ENCODE measurements around the gene ROBO2. TPM values are rescaled to one million over a fixed set of nuclear protein-coding genes. Genes with fewer than 3 reads are reported as not detected.

ROBO2 gene
- total RNA-seq, 2 donors from 2014 or later: not detected

DNA sequence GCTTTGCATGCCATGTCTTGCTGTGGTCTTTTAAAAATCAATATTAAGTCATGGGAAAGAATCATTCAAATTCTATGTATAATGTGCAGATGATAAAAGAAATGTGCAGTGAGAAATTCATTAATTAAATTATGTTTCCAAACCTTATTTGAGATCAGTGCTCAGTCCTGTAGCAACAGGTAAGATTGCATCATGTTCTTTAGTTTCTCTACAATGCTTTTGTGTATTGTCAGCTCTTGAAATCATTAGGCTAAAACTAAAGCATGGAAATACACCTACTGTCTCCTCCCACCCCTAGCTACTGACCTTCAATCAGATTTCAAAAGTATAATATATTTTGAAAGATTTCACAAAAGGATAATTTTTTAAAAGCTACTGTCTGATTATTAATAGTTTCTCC, 612.7 kb downstream of the ROBO2 start:
- Mint-ChIP-seq H3K27ac (no peak overlapping the region), H3K36me3 (ENCODE audit: low read depth) (no peaks in the 10 kb centered on the region), H3K27me3 (no peaks in the 10 kb centered on the region), H3K4me3 (no peak overlapping the region), H3K4me1 (no peaks in the 10 kb centered on the region), H3K9me3 (peaks cover 12% of the 10 kb centered on the region)
- ATAC-seq (replicated peaks): no peak

DNA sequence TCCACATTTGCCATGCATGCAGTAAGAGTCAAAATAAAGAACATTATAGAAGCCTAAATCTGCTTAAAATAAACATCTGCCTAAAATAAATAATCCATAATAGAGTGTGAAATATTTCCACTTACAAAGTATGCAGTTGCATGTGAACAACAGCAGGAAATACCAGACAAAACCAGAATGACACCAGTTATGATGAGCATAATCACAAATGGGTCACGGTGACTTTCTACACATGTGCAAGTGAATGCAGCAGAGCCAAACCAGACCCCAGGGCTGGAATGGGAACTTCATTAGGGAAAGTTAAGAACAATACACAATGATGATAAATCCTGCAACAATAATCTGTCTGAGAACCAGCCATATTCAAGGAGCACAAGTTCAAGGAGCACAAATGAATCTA, 615.5 kb downstream of the ROBO2 start:
- Mint-ChIP-seq H3K4me3 (no peak overlapping the region), H3K27ac (no peak overlapping the region), H3K9me3 (peaks cover 21% of the 10 kb centered on the region), H3K36me3 (ENCODE audit: low read depth) (no peaks in the 10 kb centered on the region), H3K4me1 (no peaks in the 10 kb centered on the region), H3K27me3 (no peaks in the 10 kb centered on the region)
- ATAC-seq (replicated peaks): no peak

DNA sequence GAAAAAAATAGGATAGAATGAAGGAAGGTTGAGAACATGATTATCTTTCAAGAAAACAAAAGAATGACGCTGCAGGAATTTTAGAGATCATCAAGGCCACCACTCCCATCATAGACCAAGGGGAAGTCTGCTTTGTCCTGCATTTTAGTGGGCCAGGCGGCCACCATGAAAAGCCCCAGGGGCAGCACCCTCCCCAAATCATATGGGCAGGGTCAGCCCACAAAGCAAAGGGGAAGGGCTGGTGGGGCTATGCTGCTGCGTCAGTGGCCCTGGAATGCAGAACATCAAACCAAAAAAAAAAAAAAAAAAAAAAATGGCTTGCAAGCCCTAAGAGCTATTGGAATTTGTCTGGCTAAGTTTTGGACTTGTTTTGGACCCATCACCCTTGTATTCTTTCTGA, 620.8 kb downstream of the ROBO2 start:
- Mint-ChIP-seq H3K27ac (no peak overlapping the region), H3K9me3 (peaks cover 22% of the 10 kb centered on the region), H3K4me1 (no peaks in the 10 kb centered on the region), H3K36me3 (ENCODE audit: low read depth) (no peaks in the 10 kb centered on the region), H3K27me3 (no peaks in the 10 kb centered on the region), H3K4me3 (no peak overlapping the region)
- no peak for ATAC-seq (replicated peaks)

DNA sequence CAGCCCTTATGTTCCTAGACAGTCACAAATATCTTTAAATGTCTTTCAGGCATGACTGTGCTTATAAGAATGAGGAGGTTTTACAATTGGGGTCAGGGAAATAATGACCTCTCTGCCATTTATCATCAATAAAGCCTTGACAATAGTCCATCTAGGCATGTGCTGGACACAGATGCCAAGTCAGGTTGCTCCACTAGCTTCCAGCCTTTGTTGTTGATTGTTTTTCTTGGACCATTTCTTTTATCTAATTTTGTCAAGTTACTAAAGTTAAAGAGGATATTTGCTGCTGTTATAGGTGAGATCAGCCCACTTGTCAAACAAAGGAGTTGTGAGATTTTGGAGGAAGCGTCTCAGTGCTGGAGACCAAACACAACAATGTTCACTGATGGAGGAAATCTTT, 628.0 kb downstream of the ROBO2 start:
- peaks cover 16% of the 10 kb centered on the region for H3K9me3 Mint-ChIP-seq
- ATAC-seq (replicated peaks): no peak
- H3K4me1 Mint-ChIP-seq: no peaks in the 10 kb centered on the region
- H3K36me3 Mint-ChIP-seq (ENCODE audit: low read depth): no peaks in the 10 kb centered on the region
- no peak overlapping the region for H3K4me3 Mint-ChIP-seq
- no peaks in the 10 kb centered on the region for H3K27me3 Mint-ChIP-seq
- no peak overlapping the region for H3K27ac Mint-ChIP-seq

DNA sequence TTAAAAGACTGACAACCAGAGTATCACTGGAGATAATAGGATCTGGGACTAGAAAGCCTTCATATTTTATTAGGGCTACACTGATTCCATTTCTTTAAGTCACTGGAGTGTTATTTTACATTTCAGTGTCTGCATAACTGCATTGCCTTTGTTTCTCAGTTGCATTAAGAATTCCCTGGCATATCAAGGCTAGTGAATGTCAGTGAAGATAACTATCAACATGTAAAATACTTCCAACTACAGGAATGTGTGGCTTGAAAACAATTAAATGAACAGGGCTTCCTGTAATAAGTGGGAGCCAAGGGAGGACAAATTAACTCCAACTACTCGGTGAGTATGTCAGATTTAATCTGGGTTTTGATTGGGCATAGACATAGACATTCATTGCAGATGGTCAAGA, 628.5 kb downstream of the ROBO2 start:
- H3K27ac Mint-ChIP-seq: no peak overlapping the region
- H3K36me3 Mint-ChIP-seq (ENCODE audit: low read depth): no peaks in the 10 kb centered on the region
- H3K9me3 Mint-ChIP-seq: peaks cover 12% of the 10 kb centered on the region
- H3K4me1 Mint-ChIP-seq: no peaks in the 10 kb centered on the region
- H3K27me3 Mint-ChIP-seq: no peaks in the 10 kb centered on the region
- no peak overlapping the region for H3K4me3 Mint-ChIP-seq
- ATAC-seq (replicated peaks): no peak

DNA sequence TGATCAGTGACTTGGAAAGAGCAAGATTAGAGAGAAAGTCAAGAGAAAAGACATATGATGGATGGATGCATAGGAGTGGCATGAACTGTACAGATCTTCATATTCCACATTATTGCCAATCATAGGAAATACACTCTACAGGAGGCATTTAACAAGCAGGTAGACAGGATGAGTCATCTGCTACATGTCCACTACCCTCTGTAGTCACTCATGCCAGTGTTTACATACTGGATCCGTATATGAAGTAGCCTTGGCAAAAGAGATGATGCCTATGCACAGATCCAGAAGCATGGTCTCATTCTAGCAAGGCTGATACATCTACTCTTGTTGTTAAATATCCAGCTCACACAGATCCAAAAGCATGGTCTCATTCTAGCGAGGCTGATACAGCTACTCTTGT, 632.1 kb downstream of the ROBO2 start:
- no peak overlapping the region for H3K27ac Mint-ChIP-seq
- no peaks in the 10 kb centered on the region for H3K27me3 Mint-ChIP-seq
- H3K4me1 Mint-ChIP-seq: no peaks in the 10 kb centered on the region
- peaks cover 15% of the 10 kb centered on the region for H3K9me3 Mint-ChIP-seq
- no peaks in the 10 kb centered on the region for H3K36me3 Mint-ChIP-seq (ENCODE audit: low read depth)
- H3K4me3 Mint-ChIP-seq: no peak overlapping the region
- ATAC-seq (replicated peaks): no peak

DNA sequence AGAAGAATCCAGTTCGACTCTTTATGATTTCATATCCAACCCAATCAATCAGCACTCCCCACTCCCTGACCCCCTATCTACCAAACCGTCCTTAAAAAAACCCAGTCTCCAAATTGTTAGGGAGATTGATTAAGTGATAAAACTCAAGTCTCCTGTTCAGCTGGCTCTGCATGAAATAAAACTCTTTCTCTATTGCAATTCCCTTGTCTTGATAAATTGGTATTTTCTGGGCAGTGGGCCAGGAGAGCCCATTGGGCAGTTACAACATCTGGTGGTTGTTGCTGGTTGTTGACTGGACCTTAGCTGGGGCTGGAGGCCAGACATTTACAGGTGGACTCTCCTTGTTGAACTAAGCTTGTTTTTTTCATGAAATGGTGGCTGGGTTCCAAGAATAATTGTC, 642.3 kb downstream of the ROBO2 start:
- Mint-ChIP-seq H3K9me3 (peaks cover 4% of the 10 kb centered on the region), H3K36me3 (ENCODE audit: low read depth) (no peaks in the 10 kb centered on the region)

DNA sequence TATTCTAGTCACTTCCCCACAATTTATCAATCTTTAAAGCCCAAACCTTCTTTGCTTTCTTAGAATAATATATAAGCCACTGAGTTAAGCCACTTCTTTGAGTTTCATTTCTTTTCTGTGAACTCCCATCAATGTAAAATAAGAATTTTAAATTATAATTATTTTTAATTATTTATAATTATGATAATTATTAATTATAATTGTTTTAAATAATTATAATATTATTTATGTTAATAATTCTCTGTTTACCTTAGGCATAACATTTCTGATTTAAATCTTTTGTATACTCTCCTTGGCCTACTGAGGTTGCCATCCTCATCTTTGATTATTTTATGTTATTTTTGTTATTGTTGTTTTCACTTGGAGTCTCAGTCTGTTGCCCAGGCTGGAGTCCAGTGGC, 644.2 kb downstream of the ROBO2 start:
- Mint-ChIP-seq H3K4me1 (no peaks in the 10 kb centered on the region), H3K4me3 (no peak overlapping the region), H3K36me3 (ENCODE audit: low read depth) (no peaks in the 10 kb centered on the region), H3K9me3 (peaks cover 9% of the 10 kb centered on the region), H3K27me3 (no peaks in the 10 kb centered on the region), H3K27ac (no peak overlapping the region)
- no peak for ATAC-seq (replicated peaks)

More for the DNA sequence above, 642.3 kb downstream of the ROBO2 start:
- H3K27ac Mint-ChIP-seq: no peak overlapping the region
- H3K4me3 Mint-ChIP-seq: no peak overlapping the region
- no peaks in the 10 kb centered on the region for H3K27me3 Mint-ChIP-seq
- no peak for ATAC-seq (replicated peaks)
- H3K4me1 Mint-ChIP-seq: no peaks in the 10 kb centered on the region

DNA sequence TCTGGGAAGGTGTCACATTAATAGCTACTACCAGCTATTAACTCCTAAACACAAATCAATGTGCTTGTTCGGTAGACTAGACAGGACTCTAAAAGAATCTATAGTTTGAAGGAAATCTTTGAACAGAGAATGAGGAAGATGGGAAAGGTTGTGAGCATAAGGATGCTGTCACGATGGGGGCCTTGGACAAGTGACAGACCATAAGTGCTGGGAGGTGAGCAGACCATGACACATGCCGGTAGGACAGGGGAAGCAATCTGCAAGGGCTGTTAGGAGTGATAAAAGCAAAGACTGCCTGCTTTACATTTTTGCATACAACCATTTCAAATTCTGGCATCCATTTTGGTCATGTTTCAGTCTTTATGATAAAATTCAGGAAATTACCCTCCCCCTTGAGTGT, 645.8 kb downstream of the ROBO2 start:
- Mint-ChIP-seq H3K4me1 (no peaks in the 10 kb centered on the region), H3K27me3 (no peaks in the 10 kb centered on the region), H3K4me3 (no peak overlapping the region), H3K9me3 (peaks cover 18% of the 10 kb centered on the region), H3K27ac (no peak overlapping the region), H3K36me3 (ENCODE audit: low read depth) (no peaks in the 10 kb centered on the region)
- no peak for ATAC-seq (replicated peaks)

DNA sequence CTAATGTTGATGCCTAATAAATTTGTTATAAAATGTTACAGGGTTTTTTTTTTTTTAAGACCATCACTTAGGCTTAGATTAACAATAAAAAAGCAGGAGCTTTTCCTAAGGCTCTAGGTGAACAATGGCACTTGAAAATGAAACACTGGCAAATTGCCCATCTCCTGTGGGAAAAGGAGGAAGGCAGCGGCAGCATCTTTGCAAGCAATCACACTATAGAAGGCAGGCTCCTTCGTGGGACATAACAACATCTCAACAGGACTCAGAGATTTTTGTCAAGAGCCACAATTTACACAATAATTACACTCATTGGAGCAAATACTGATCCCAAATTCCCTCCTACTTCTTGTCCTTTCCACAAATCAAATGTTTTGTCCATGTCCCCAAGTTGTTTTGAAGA, 646.7 kb downstream of the ROBO2 start:
- Mint-ChIP-seq H3K4me3 (no peak overlapping the region), H3K9me3 (peaks cover 19% of the 10 kb centered on the region), H3K36me3 (ENCODE audit: low read depth) (no peaks in the 10 kb centered on the region), H3K27ac (no peak overlapping the region), H3K27me3 (no peaks in the 10 kb centered on the region), H3K4me1 (no peaks in the 10 kb centered on the region)
- ATAC-seq (replicated peaks): no peak

DNA sequence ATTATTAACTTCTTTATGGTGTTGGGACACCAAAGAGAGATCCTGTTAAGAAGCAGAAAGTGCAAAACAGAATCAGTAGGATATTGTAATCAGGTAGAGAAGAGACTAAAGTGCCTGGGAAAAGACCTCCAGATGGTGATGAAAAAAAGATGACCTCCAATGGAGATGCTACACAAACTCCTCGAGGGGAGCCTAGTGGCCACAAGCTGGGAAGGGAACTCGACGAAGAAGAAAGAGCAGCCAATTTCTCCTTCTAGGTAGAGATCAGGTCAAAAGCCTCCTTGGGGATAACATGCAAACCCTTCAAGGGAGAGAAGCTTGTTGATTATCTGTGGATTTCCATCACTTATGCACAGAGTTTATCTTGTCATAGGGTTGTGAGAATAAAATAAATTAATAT, 647.6 kb downstream of the ROBO2 start:
- no peaks in the 10 kb centered on the region for H3K27me3 Mint-ChIP-seq
- peaks cover 22% of the 10 kb centered on the region for H3K9me3 Mint-ChIP-seq
- H3K4me3 Mint-ChIP-seq: no peak overlapping the region
- H3K36me3 Mint-ChIP-seq (ENCODE audit: low read depth): no peaks in the 10 kb centered on the region
- no peak overlapping the region for H3K27ac Mint-ChIP-seq
- H3K4me1 Mint-ChIP-seq: no peaks in the 10 kb centered on the region
- ATAC-seq (replicated peaks): no peak

DNA sequence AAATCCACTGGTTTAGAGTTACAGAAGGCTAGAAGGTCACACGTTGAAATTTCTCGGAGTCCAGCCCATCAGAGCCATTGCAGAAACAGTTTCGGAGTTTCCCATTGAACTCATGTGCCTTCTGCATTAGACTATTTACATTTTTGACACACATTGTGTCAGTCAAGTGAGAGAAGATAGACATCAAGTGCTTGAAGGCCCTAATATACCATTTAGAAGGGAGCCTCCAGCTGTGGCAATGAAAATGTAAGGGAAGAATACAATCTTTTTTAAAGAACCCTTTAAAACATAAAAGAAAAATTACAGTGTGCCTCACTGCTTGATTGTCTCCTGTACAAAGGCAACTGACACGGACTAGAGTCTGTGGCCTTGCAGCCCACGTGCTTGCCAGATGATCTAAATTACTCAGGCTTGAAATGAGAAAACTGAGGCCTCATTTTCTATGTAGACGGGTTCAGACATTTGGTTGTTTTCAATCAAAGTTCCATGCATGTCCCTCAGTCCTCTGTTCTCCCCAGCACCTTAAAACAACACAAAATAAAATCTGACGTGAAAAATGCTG, 650.5 kb downstream of the ROBO2 start:
- Mint-ChIP-seq H3K27ac (no peak overlapping the region), H3K36me3 (ENCODE audit: low read depth) (no peaks in the 10 kb centered on the region), H3K4me1 (no peaks in the 10 kb centered on the region), H3K27me3 (no peaks in the 10 kb centered on the region), H3K4me3 (no peak overlapping the region), H3K9me3 (peaks cover 24% of the 10 kb centered on the region)
- no peak for ATAC-seq (replicated peaks)

DNA sequence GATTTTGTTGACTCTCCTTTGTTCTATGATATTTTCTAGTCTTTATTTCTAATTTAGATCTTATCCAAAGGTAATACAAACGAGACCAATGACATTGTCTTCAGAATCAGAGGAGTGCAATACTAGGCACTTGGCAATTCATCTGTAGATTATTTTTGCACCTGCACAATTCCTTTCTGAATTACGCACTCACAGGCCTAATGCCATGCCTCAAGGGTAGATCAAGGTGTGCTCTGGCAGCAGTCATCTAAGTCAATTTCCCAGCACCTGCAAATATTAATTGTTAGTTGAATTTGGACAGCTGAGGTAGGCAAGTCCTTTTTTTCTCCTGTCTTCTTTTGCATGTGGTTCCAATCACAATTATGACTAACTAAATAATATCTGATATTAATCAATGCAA, 653.2 kb downstream of the ROBO2 start:
- no peaks in the 10 kb centered on the region for H3K36me3 Mint-ChIP-seq (ENCODE audit: low read depth)

DNA sequence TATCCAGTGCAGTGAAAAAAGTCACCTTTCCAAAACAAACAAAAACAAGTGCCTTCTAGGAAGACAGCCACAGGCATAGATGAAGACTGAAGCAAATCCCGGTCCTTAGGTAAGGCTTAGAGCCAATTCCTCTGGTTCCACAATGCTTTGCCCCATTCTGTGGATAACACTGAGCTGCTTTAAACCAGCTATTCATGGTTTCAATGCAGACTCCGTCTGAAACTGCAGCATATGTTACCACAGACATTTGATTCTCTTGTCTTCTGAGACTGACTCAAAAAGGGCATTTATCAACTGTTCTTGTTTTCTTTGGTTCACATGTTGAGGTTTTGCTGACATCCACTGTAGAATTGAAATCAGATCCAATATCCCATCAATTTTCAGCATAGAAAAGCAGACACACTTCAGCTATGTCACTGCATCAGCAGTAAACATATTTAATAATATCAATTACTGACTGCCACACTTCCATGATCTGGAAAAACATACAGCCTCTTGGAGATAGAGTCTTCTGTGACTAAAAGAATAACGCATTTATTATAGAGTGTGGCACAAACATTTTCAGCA, 659.3 kb downstream of the ROBO2 start:
- no peak overlapping the region for H3K4me3 Mint-ChIP-seq
- H3K36me3 Mint-ChIP-seq (ENCODE audit: low read depth): no peaks in the 10 kb centered on the region

More for the DNA sequence above, 653.2 kb downstream of the ROBO2 start:
- H3K4me3 Mint-ChIP-seq: no peak overlapping the region
- H3K27ac Mint-ChIP-seq: no peak overlapping the region
- H3K4me1 Mint-ChIP-seq: no peaks in the 10 kb centered on the region
- no peak for ATAC-seq (replicated peaks)
- H3K27me3 Mint-ChIP-seq: no peaks in the 10 kb centered on the region
- peaks cover 29% of the 10 kb centered on the region for H3K9me3 Mint-ChIP-seq

More for the DNA sequence above, 659.3 kb downstream of the ROBO2 start:
- no peaks in the 10 kb centered on the region for H3K27me3 Mint-ChIP-seq
- no peak for ATAC-seq (replicated peaks)
- no peaks in the 10 kb centered on the region for H3K4me1 Mint-ChIP-seq
- peaks cover 24% of the 10 kb centered on the region for H3K9me3 Mint-ChIP-seq
- H3K27ac Mint-ChIP-seq: no peak overlapping the region
